HG03457 (cell line): ENCODE measurements around the gene OBSCN.

Experiments
- ATAC-seq: cut with Tn5 transposase; IDR thresholded peaks from one replicate; pipeline ENCODE4 v1.9.1; 2021; ENCODE audit warnings: moderate number of reproducible peaks; ENCODE audit not compliant: unreplicated experiment

Gene OBSCN

GRCh38 chr1:228408869-228409805 is 201.3 kb downstream of the OBSCN start:
- ATAC-seq, result no peak

- no peak for ATAC-seq
Observed at GRCh38 chr1:228410015-228410414, 202.2 kb downstream of the OBSCN start.

- ATAC-seq, result no peak
Observed at GRCh38 chr1:228410671-228411070, 202.8 kb downstream of the OBSCN start.

GRCh38 chr1:228411121-228411520 is 203.3 kb downstream of the OBSCN start:
- ATAC-seq, result no peak

- no peak for ATAC-seq
Observed at GRCh38 chr1:228411548-228412430, 203.9 kb downstream of the OBSCN start.

GRCh38 chr1:228413241-228414010 is 205.6 kb downstream of the OBSCN start:
- no peak for ATAC-seq

- ATAC-seq, result no peak
Observed at GRCh38 chr1:228414511-228415211, 206.8 kb downstream of the OBSCN start.

- no peak for ATAC-seq
Observed at GRCh38 chr1:228415221-228415620, 207.4 kb downstream of the OBSCN start.

- ATAC-seq, result no peak
Observed at GRCh38 chr1:228415853-228416216, 208.0 kb downstream of the OBSCN start.

- no peak for ATAC-seq
Observed at GRCh38 chr1:228416217-228416933, 208.5 kb downstream of the OBSCN start, which contains the start of gene TRIM17. Gene TRIM17 (minus strand): TSS chr1:228416861. CDS start chr1:228415072, 1,789 bp downstream.

- ATAC-seq, result no peak
Observed at GRCh38 chr1:228417061-228417460, 209.2 kb downstream of the OBSCN start.

- no peak for ATAC-seq
Observed at GRCh38 chr1:228417483-228418203, 209.8 kb downstream of the OBSCN start.

- ATAC-seq, result no peak
Observed at GRCh38 chr1:228420968-228421826, 213.4 kb downstream of the OBSCN start.

- no peak for ATAC-seq
Observed at GRCh38 chr1:228423404-228424053, 215.7 kb downstream of the OBSCN start.

GRCh38 chr1:228424685-228425660 is 217.1 kb downstream of the OBSCN start:
- no peak for ATAC-seq

GRCh38 chr1:228426518-228427175 is 218.8 kb downstream of the OBSCN start:
- no peak for ATAC-seq
